GM12801 (cell line): ENCODE data around the gene EIF4ENIF1.

Experiments used
- CTCF ChIP-seq: IDR thresholded peaks from one replicate; pipeline ENCODE4 v1.5.1; 2011; ENCODE audit warnings: control low read depth; ENCODE audit not compliant: insufficient read length; ENCODE audit errors: extremely low read depth

EIF4ENIF1 gene

DNA sequence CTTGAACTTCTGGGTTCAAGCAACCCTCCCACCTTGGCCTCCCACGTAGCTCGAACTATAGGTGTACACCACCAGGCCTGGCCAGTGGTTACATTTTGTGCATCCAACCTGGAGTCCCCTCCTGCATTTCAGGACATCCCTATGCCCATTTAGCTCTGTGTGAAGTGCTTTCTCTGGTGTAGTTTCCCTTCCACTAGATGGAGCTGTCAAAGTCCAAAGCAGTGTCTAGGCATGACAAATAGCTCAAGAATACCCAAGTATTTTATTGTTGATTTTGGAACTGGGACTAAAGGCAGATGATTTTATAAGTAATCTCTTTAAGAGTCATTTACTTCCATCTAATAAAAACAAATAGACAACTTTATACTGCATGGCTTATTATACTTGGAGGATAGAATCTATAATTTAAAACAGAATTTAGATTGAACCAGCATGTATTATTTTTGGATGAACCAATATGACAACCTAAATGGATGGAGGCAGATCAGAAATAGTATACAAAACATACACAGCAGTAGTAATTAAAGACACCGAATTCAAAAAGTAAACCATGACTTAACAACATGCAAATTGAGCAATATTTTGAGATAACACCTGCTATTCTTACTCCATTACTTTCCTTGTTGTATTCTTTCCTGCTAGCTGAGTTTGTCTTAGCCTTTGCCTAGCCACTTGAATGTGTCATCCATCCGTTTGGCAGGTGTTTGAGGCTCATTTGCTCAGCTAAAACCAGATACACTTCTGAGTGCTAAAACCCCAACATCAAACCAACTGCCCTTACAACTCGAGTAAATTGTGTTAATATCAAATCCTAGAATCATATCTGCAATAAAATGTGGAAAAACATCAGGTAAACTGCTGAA, 37.7 kb downstream of the EIF4ENIF1 start:
- no peak for TF ChIP-seq CTCF

- no peak for TF ChIP-seq CTCF
These were observed 40.1 kb downstream of the EIF4ENIF1 start for GRCh38 chr22:31449506-31449905.

- no peak for TF ChIP-seq CTCF
These were observed 41.3 kb downstream of the EIF4ENIF1 start for GRCh38 chr22:31448382-31448781.

DNA sequence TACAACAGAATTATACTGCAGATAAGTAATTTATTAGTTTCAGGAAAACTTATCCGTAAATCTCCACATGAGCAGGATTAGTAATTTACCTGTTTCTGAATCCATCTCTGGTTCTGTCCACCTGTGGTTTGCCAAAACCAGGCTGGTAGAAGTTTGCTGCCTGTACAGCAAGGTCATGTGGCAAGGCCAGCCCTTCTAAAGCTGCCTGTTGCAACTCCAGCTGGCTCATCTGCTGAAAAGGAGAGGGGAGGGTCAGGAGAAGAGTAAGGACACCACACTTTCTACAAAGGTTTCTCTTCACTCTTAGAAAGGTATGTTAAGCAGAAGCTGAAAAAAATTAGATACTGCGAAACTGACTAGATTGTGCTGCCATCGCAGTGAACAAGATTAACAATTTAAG, 42.3 kb downstream of the EIF4ENIF1 start:
- no peak for TF ChIP-seq CTCF

GRCh38 chr22:31446767-31447166, 42.9 kb downstream of the EIF4ENIF1 start:
- TF ChIP-seq CTCF, result no peak

DNA sequence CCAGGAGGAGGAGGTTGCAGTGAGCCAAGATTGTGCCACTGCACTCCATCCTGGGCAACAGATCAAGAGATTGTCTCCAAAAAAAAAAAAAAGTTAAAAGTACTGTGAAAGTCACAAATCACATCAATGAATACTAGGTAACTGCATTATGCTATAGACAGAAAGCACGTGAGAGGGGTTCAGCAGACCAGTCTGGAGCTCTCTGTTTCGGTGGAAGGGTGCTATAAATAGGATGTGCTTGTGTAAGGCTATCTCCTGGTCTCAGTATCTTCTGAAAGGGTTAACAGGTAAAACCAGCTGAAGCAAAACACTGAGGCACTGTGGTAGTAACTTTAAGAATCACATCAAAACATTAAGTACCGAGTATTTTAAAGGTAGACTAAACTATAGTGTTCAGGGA, 43.4 kb downstream of the EIF4ENIF1 start:
- TF ChIP-seq CTCF, result no peak

DNA sequence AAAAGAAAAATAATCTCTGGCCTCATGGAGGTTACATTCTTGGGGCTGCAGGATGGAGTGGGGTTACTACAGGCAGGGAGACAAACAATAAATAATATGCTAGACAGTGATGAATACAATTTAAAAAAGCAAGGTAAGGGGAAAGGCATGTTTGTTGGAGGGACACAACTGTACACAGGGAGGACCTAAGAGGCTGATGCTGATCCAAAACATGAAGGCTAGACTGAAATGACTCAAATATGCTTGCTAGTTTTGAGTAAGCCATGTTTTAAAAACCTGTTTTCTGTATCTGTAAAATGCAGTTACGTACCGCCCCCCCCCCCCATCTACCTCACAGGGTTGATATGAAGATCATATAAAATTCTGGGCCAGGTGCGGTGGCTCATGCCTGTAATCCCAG, 44.0 kb downstream of the EIF4ENIF1 start:
- TF ChIP-seq CTCF, result no peak
